ENCODE data around the gene MAP3K14. TPM values are rescaled to one million over a fixed set of nuclear protein-coding genes. Genes with fewer than 3 reads are reported as not detected.

MAP3K14 gene
- total and polyA plus RNA-seq, 10 of the 15 experiments (the other 5 are each of a cell fraction or from before 2014, with no cell fraction given): 2.1 to 33.3 (median 19.7) TPM

DNA sequence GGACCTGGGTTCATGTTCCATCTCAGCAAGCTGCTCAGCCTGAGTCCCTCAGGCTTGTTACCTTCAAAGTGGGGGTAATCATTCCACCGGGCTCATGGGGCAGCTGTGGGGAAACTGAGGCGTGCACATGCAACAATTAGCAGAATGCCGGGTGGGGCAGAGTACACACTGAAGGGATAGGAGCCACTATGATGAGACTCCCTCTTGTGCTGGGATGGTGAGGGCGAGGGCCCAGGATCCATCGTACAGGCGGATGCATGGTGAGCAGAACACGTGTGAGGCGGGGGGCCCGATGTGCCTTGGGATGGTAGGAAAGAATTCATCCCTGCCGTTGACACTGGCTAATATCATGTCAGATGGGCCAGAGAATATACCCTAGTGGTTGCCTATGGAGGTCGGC is 25.5 kb upstream of the MAP3K14 start (continued):
- TF ChIP-seq CHD2 (IDR thresholded peaks at IDR 0.05; ENCODE audit: borderline replicate concordance, low read depth, low read length) (no peak), KDM1A (IDR thresholded peaks at IDR 0.05; ENCODE audit: borderline replicate concordance) (no peak), ZNF384 (IDR thresholded peaks at IDR 0.05; ENCODE audit: borderline replicate concordance, low read depth, low read length) (no peak), MEF2B (IDR thresholded peaks at IDR 0.05; ENCODE audit: partially characterized antibody, poor library complexity, severe bottlenecking) (no peak), ATF7 (IDR thresholded peaks at IDR 0.05; ENCODE audit: low read depth) (no peak)

DNA sequence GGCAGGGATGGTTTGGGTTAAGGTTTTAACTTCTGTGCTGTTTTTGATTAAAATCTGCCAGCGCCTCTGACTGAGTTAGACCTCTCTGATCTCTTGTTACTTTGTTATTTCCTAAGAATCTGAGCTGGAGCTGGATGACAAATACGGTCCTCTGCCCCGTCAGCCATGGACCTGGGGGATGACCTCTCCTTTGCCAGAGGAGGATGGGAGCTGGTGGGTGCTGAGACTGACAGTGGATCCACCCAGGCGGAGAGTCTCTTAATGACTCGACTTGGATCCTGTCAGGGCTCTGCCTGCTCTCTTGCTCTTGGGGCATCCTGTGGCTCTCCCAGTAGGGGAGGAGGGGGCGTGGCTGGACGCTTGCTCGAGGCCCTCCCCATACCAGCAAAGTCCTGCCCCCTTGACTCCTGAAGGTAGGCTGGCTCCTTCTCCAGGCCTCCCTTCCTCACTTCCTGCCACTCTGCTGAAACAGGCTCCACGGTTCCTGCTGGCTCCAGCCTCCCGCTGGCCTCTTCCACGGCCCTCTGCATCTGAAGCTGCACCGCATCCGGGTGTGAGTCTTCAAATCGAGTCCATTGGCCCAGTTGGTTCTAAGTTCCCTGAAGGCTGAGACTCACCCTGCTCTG is 24.8 kb upstream of the MAP3K14 start:
- in situ Hi-C loops (cut with MboI): no loop called here
- ChIA-PET SMC1A (ENCODE audit: uncharacterized antibody, unreplicated experiment) (interaction anchor here (1.8 kb wide), 1 partner anchor 11 kb away, joined by 7 read pairs; no protein-coding TSS in a partner anchor), POLR2A (interaction anchor here (0.6 kb wide), 1 partner anchor 31 kb away, joined by 3 read pairs; no protein-coding TSS in a partner anchor), RAD21 (ENCODE audit: unreplicated experiment) (no interaction called here), CTCF (interaction anchor here (0.7 kb wide), 1 partner anchor 53 kb away, joined by 3 read pairs; no protein-coding TSS in a partner anchor)
- FAIRE-seq: no peak
- no peaks in the 10 kb centered on the region for H3K9me3 ChIP-seq (replicated peaks; ENCODE audit: control insufficient read depth, insufficient read depth, low read length)
- H3K27me3 ChIP-seq (replicated peaks in 1 of 2; ENCODE audit: control insufficient read depth in 2 of 2, insufficient read depth in 2 of 2, low read length in 1 of 2): no peaks in the 10 kb centered on the region
- WGBS (ENCODE audit: insufficient coverage, insufficient replicate concordance, low lambda C conversion rate, missing lambda C conversion rate): 71% methylated on average over 14 of the region's 14 CpGs
- TF ChIP-seq NFIC (IDR thresholded peaks at IDR 0.05; ENCODE audit: low read depth, low read length) (no peak), SMARCA5 (IDR thresholded peaks at IDR 0.05) (no peak), POLR2AphosphoS5 (IDR thresholded peaks at IDR 0.05; ENCODE audit: low read length) (no peak), STAT3 (IDR thresholded peaks at IDR 0.05; ENCODE audit: low read depth, low read length) (no peak), NR2F1 (conservative IDR thresholded peaks at IDR 0.05) (no peak), EP300 (IDR thresholded peaks at IDR 0.05; ENCODE audit: borderline replicate concordance in 1 of 2, control insufficient read depth in 1 of 2, low read depth in 2 of 2, low read length in 2 of 2) (no peak)
- TF ChIP-seq, protein P1, sequence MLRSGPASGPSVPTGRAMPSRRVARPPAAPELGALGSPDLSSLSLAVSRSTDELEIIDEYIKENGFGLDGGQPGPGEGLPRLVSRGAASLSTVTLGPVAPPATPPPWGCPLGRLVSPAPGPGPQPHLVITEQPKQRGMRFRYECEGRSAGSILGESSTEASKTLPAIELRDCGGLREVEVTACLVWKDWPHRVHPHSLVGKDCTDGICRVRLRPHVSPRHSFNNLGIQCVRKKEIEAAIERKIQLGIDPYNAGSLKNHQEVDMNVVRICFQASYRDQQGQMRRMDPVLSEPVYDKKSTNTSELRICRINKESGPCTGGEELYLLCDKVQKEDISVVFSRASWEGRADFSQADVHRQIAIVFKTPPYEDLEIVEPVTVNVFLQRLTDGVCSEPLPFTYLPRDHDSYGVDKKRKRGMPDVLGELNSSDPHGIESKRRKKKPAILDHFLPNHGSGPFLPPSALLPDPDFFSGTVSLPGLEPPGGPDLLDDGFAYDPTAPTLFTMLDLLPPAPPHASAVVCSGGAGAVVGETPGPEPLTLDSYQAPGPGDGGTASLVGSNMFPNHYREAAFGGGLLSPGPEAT (IDR thresholded peaks at IDR 0.05; ENCODE audit: low read depth): no peak
- TF ChIP-seq, protein P2, sequence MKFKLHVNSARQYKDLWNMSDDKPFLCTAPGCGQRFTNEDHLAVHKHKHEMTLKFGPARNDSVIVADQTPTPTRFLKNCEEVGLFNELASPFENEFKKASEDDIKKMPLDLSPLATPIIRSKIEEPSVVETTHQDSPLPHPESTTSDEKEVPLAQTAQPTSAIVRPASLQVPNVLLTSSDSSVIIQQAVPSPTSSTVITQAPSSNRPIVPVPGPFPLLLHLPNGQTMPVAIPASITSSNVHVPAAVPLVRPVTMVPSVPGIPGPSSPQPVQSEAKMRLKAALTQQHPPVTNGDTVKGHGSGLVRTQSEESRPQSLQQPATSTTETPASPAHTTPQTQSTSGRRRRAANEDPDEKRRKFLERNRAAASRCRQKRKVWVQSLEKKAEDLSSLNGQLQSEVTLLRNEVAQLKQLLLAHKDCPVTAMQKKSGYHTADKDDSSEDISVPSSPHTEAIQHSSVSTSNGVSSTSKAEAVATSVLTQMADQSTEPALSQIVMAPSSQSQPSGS (IDR thresholded peaks at IDR 0.05; ENCODE audit: low read length): no peak
- no peak for ATAC-seq
- no peak overlapping the region for H3K4me2 ChIP-seq (ENCODE audit: control insufficient read depth, insufficient read depth)
- H3K79me2 ChIP-seq (ENCODE audit: control insufficient read depth, insufficient read depth, low read length): no peaks in the 10 kb centered on the region
- no peak for DNase-seq (ENCODE audit: low read depth, low spot score)
- H3K9ac ChIP-seq (ENCODE audit: control insufficient read depth, insufficient read depth, low read length): no peak overlapping the region
- intact Hi-C loops (cut with micrococcal nuclease; ENCODE audit: unreplicated experiment): no loop called here
- H3K4me3 ChIP-seq: no peak overlapping the region
- no peak overlapping the region for H2AFZ ChIP-seq (ENCODE audit: control insufficient read depth, low read depth, low read length)
- no peaks in the 10 kb centered on the region for H3K36me3 ChIP-seq (ENCODE audit: control insufficient read depth in 2 of 2, insufficient read depth in 2 of 2, low read length in 1 of 2)
- no peak overlapping the region for H3K27ac ChIP-seq (ENCODE audit: control insufficient read depth, insufficient read depth)
- H3K4me1 ChIP-seq (ENCODE audit: control insufficient read depth, insufficient read depth, low read length): no peaks in the 10 kb centered on the region; the same call in 1 of the 2 replicates
- BruUV-seq (replicated peaks): no TSS peak
- H4K20me1 ChIP-seq (ENCODE audit: control insufficient read depth, insufficient read depth): no peaks in the 10 kb centered on the region

Data from GM12878 (cell line).